Glomerular visceral epithelial cell (primary cell): ENCODE results near the gene HOOK1.
A peak's percentile ranks its signal among the peaks of the same experiment; 100 is the strongest.

Experiments used
- DNase-seq: peaks from one replicate; pipeline ENCODE4 v3.0.0-alpha.2; 2016; ENCODE audit errors: extremely low spot score

Gene HOOK1

GRCh38 chr1:59814901-59815825 lies at the start of gene HOOK1:
Gene HOOK1, plus strand, starts transcription at chr1:59814949. Its CDS starts 169 bp downstream, at chr1:59815118.
- DNase-seq, result no peak

GRCh38 chr1:59765011-59765730 lies 49.6 kb upstream of the HOOK1 start:
- no peak for DNase-seq

- DNase-seq, result no peak
Observed at GRCh38 chr1:59766227-59766855, 48.4 kb upstream of the HOOK1 start.

GRCh38 chr1:59767119-59767518 lies 47.6 kb upstream of the HOOK1 start:
- no peak for DNase-seq

GRCh38 chr1:59768792-59769735 lies 45.7 kb upstream of the HOOK1 start:
- DNase-seq, result no peak

GRCh38 chr1:59769736-59770095 lies 45.0 kb upstream of the HOOK1 start:
- DNase-seq, result peak; percentile 21

- no peak for DNase-seq
Observed at GRCh38 chr1:59771361-59771760, 43.4 kb upstream of the HOOK1 start.

- no peak for DNase-seq
Observed at GRCh38 chr1:59775480-59775879, 39.3 kb upstream of the HOOK1 start.

- no peak for DNase-seq
Observed at GRCh38 chr1:59776960-59777852, 37.5 kb upstream of the HOOK1 start.

- no peak for DNase-seq
Observed at GRCh38 chr1:59779949-59780348, 34.8 kb upstream of the HOOK1 start.

- no peak for DNase-seq
Observed at GRCh38 chr1:59788825-59789224, 25.9 kb upstream of the HOOK1 start.

GRCh38 chr1:59798600-59798999 lies 16.1 kb upstream of the HOOK1 start:
- no peak for DNase-seq

GRCh38 chr1:59803458-59804038 lies 11.2 kb upstream of the HOOK1 start:
- DNase-seq, result no peak

- DNase-seq, result no peak
Observed at GRCh38 chr1:59804301-59804700, 10.4 kb upstream of the HOOK1 start.

- no peak for DNase-seq
Observed at GRCh38 chr1:59805554-59805953, 9.2 kb upstream of the HOOK1 start.

- DNase-seq, result peak; percentile 99
Observed at GRCh38 chr1:59814180-59814900, 409 bp upstream of the HOOK1 start.

GRCh38 chr1:59815892-59816291 lies 1.1 kb downstream of the HOOK1 start:
- no peak for DNase-seq

GRCh38 chr1:59816318-59816878 lies 1.6 kb downstream of the HOOK1 start:
- no peak for DNase-seq
